CD4-positive, alpha-beta memory T cell (primary cell): ENCODE data around the gene MOB3B. TPM values are rescaled to one million over a fixed set of nuclear protein-coding genes. Genes with fewer than 3 reads are reported as not detected.

Experiments used
- CTCF ChIA-PET: fragments of 350-600 bp; sonication (Branson Sonifier 250); formaldehyde crosslinking; loops from one replicate; lab custom pipeline; 2021; ENCODE audit warnings: inconsistent platforms; ENCODE audit not compliant: partially characterized antibody; lab: Charles Lee
- POLR2A ChIA-PET: fragments of 350-600 bp; sonication (Branson Sonifier 250); formaldehyde crosslinking; loops from one replicate; lab custom pipeline; 2021; ENCODE audit not compliant: partially characterized antibody; lab: Charles Lee
- DNase-seq, 5 donors: peaks; one replicate each; pipeline versions ENCODE4 v3.0.0 to v3.0.0-alpha.2; 2020 to 2022; ENCODE audit warnings: mixed read lengths in 1 of 5
- H3K27ac ChIP-seq: one replicate; pipeline ENCODE4 v1.7.0; 2013; ENCODE audit warnings: low read depth, low read length
- H3K27me3 ChIP-seq: 2 replicates; pipeline ENCODE4 v1.7.0; 2013; ENCODE audit warnings: mild to moderate bottlenecking, low read length, moderate library complexity; ENCODE audit not compliant: insufficient read depth
- H3K36me3 ChIP-seq: 2 replicates; pipeline ENCODE4 v1.7.0; 2013; ENCODE audit warnings: mild to moderate bottlenecking, low read length, moderate library complexity; ENCODE audit not compliant: insufficient read depth
- H3K4me1 ChIP-seq: 2 replicates; pipeline ENCODE4 v1.7.0; 2013; ENCODE audit warnings: mild to moderate bottlenecking, low read length, moderate library complexity; ENCODE audit not compliant: insufficient read depth
- H3K4me3 ChIP-seq, 2 donors: one replicate each; pipeline ENCODE4 v1.7.0; 2013; ENCODE audit warnings: low read length in 2 of 2, mild to moderate bottlenecking in 1 of 2
- H3K9me3 ChIP-seq, 2 donors: one replicate each; pipeline ENCODE4 v1.7.0; 2013; ENCODE audit warnings: low read length in 2 of 2, control low read depth in 1 of 2; ENCODE audit not compliant: control insufficient read depth in 1 of 2
- H3K27ac Mint-ChIP-seq, 7 donors: one replicate each; pipeline ENCODE4 v1.8.0; 2020 to 2021; ENCODE audit warnings: mixed read lengths in 7 of 7, mild to moderate bottlenecking in 6 of 7, inconsistent platforms in 3 of 7, moderate library complexity in 3 of 7
- H3K27me3 Mint-ChIP-seq, 2 donors: one replicate each; pipeline ENCODE4 v1.8.0; 2020 to 2021; ENCODE audit warnings: mixed read lengths in 2 of 2
- H3K36me3 Mint-ChIP-seq, 2 donors: one replicate each; pipeline ENCODE4 v1.8.0; 2020 to 2021; ENCODE audit warnings: mixed read lengths in 2 of 2, inconsistent platforms in 1 of 2, mild to moderate bottlenecking in 1 of 2
- H3K4me1 Mint-ChIP-seq, 4 donors: one replicate each; pipeline ENCODE4 v1.8.0; 2020 to 2021; ENCODE audit warnings: mixed read lengths in 4 of 4, mild to moderate bottlenecking in 1 of 4
- H3K4me3 Mint-ChIP-seq, 8 donors: one replicate each; pipeline ENCODE4 v1.8.0; 2020 to 2021; ENCODE audit warnings: mixed read lengths in 8 of 8, mild to moderate bottlenecking in 7 of 8, moderate library complexity in 6 of 8, inconsistent platforms in 3 of 8
- H3K9me3 Mint-ChIP-seq, 8 donors: one replicate each; pipeline ENCODE4 v1.8.0; 2020 to 2021; ENCODE audit warnings: mixed read lengths in 8 of 8, mild to moderate bottlenecking in 5 of 8, inconsistent platforms in 3 of 8, moderate library complexity in 1 of 8
- intact Hi-C: fragments of 100-400 bp; cut with micrococcal nuclease; formaldehyde crosslinking; loops from one replicate; pipeline ENCODE4 v1.15.1; 2023
- polyA plus RNA-seq, 2 donors: library from polyadenylated mRNA; unstranded; fragments of 300-500 nt; fragmentation: Illumina TruSeq; gene quantifications; one replicate each; pipeline ENCODE4 v1.2.3, GENCODE V29; 2021
- total RNA-seq, 2 experiments: library from RNA; stranded (reverse); gene quantifications; one replicate each; pipeline ENCODE4 v1.2.3, GENCODE V29; 2021

MOB3B gene
- total and polyA plus RNA-seq, 4 experiments from 2014 or later, result 0.05 to 0.64 (median 0.34) TPM

DNA sequence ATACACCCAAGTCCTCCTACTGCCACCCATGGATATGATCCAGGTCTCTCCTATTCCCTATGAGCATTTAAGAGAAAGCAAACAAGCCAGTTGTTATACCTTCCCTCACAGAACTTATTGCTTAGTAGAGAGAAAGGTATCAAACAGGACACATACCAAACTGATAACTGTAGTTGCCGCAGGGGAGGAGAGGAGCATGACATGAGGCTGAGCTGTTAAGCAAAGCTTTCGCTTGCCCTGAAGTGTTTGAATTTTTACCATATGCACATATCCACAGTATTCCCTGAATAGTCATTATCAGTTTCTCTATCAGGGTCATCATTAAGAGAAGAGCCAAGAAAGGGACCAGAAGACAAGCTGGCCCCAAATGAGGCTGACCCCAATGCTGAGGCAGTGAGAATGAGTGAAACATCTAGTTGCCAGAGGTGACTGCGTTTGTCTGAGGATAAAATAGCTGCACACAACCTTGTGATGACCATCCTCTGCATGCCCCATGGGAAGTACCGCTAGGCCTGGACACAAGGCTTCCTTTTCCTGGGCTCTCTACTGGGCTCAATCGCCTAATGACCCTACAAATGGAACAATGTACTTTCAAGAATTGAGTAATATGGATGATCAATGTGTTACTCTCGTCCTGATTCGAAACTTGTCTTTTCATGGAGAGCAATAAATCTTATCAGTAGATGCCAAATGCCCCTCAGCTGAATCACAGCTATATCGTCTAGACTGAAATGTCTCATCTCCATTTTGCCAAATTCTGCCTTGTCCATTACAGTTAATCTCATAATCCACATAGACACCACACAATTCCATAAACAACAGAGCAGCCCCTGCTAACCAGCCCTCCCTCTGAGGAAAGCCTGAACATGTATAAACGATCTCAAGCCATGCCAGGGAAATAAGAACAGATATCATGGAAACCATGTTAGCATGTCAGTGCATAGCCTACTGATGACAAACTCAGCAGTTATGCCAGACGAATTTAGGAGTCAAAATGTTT, 9.8 kb downstream of the MOB3B start:
- no peak overlapping the region for H3K27ac ChIP-seq
- no peak overlapping the region for H3K27ac Mint-ChIP-seq
- H3K9me3 Mint-ChIP-seq, result no peaks in the 10 kb centered on the region
- H3K9me3 ChIP-seq, result no peaks in the 10 kb centered on the region
- H3K4me3 Mint-ChIP-seq, result no peak overlapping the region
- no peaks in the 10 kb centered on the region for H3K27me3 ChIP-seq
- H3K4me1 ChIP-seq, result no peaks in the 10 kb centered on the region
- H3K4me1 Mint-ChIP-seq, result no peaks in the 10 kb centered on the region
- DNase-seq, result no peak
- intact Hi-C loops, result no loop called here
- ChIA-PET CTCF (interaction anchor here (0.6 kb wide), 1 partner anchor 11 kb away, joined by 3 read pairs; no protein-coding TSS in a partner anchor), POLR2A (interaction anchor here (0.5 kb wide), 1 partner anchor 526 kb away, joined by 3 read pairs; no protein-coding TSS in a partner anchor)
- H3K27me3 Mint-ChIP-seq, result no peaks in the 10 kb centered on the region
- no peaks in the 10 kb centered on the region for H3K36me3 ChIP-seq
- H3K36me3 Mint-ChIP-seq, result peaks cover 0 to 7% of the 10 kb centered on the region in 2 donors
- no peak overlapping the region for H3K4me3 ChIP-seq

DNA sequence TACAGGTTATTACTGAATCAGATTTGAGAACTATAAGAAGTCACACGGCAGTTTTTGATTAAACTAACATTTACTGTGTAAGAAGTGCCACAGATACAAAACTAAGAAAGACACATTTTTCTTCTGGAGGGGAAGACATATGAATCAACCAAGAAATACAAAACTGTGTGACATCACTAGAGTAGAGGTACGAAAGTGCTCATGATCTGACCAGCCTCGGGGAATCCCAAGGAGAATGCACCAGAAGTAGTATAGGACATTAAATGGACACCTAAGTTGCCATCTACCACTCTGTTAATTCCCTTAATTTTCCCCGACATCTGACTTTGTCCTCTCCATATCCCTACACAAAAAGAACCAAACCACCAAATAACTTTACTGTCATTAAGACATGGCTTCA, 10.8 kb downstream of the MOB3B start:
- ChIA-PET POLR2A (no interaction called here), CTCF (interaction anchor here (0.6 kb wide), 1 partner anchor 12 kb away, joined by 3 read pairs; no protein-coding TSS in a partner anchor)
- no peak overlapping the region for H3K4me3 ChIP-seq
- no peaks in the 10 kb centered on the region for H3K9me3 ChIP-seq
- no peaks in the 10 kb centered on the region for H3K4me1 ChIP-seq
- H3K27me3 ChIP-seq, result no peaks in the 10 kb centered on the region
- Mint-ChIP-seq H3K4me1 (no peaks in the 10 kb centered on the region), H3K4me3 (no peak overlapping the region), H3K36me3 (peaks cover 0 to 7% of the 10 kb centered on the region in 2 donors), H3K27me3 (no peaks in the 10 kb centered on the region), H3K27ac (no peak overlapping the region), H3K9me3 (no peaks in the 10 kb centered on the region)
- H3K27ac ChIP-seq, result no peak overlapping the region
- no peaks in the 10 kb centered on the region for H3K36me3 ChIP-seq
- intact Hi-C loops, result no loop called here
- no peak for DNase-seq

DNA sequence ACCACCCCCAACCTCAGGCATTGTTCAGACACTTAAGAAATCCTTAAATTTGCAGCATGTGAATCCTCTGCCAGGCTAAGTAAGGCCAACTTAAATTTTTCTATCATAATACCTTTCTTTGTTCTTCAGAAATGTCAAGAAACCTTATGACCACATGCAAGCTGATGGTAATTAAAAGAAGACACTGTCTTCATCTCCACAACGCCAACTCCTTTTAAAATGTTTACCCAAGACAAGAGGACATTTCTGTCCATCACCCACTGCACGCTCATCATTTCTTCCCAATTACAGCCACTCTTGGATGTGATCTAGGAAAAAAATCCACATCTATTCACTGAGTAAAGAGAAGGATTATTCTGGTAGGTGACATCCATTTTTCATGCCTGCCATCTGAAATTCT, 11.6 kb downstream of the MOB3B start:
- Histone ChIP-seq H3K4me3 (no peak overlapping the region), H3K27me3 (no peaks in the 10 kb centered on the region), H3K9me3 (no peaks in the 10 kb centered on the region), H3K36me3 (no peaks in the 10 kb centered on the region), H3K27ac (no peak overlapping the region), H3K4me1 (no peaks in the 10 kb centered on the region)
- POLR2A ChIA-PET, result no interaction called here
- CTCF ChIA-PET, result no interaction called here
- intact Hi-C loops, result no loop called here
- H3K27ac Mint-ChIP-seq, result no peak overlapping the region
- no peaks in the 10 kb centered on the region for H3K9me3 Mint-ChIP-seq
- no peak for DNase-seq
- no peak overlapping the region for H3K4me3 Mint-ChIP-seq
- H3K4me1 Mint-ChIP-seq, result no peaks in the 10 kb centered on the region
- H3K36me3 Mint-ChIP-seq, result peaks cover 0 to 7% of the 10 kb centered on the region in 2 donors
- no peaks in the 10 kb centered on the region for H3K27me3 Mint-ChIP-seq

DNA sequence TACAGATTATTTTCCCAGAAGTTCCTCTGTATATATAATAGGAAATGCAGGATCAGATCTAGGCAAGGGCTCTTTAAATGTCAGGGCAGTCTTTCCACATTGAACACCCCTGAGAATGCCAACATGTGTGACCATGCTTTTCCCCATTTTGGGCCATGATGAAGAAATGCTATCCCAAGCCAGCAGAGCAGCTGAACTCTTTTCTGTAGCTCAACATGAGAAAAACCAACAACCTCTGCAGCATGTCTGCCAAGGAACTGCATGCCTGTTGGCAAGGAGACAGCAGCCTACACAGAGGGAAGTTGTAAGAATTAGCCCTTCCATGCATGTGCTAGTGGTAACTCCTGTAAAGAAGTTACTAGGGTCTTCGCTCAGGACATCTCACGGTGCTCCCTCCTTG, 15.1 kb downstream of the MOB3B start:
- CTCF ChIA-PET, result interaction anchor here (1.7 kb wide), 1 partner anchor 15 kb away, joined by 7 read pairs; the partner anchor contains the start of gene MOB3B
- Histone ChIP-seq H3K27ac (no peak overlapping the region), H3K9me3 (no peaks in the 10 kb centered on the region), H3K4me1 (no peaks in the 10 kb centered on the region), H3K36me3 (no peaks in the 10 kb centered on the region), H3K27me3 (no peaks in the 10 kb centered on the region), H3K4me3 (no peak overlapping the region)
- DNase-seq, result no peak
- intact Hi-C loops, result no loop called here
- no peaks in the 10 kb centered on the region for H3K9me3 Mint-ChIP-seq
- H3K27me3 Mint-ChIP-seq, result peaks cover 0 to 1% of the 10 kb centered on the region in 2 donors
- no peak overlapping the region for H3K27ac Mint-ChIP-seq
- H3K4me1 Mint-ChIP-seq, result no peaks in the 10 kb centered on the region
- no peak overlapping the region for H3K4me3 Mint-ChIP-seq
- peaks cover 0 to 7% of the 10 kb centered on the region in 2 donors for H3K36me3 Mint-ChIP-seq
- POLR2A ChIA-PET, result no interaction called here

DNA sequence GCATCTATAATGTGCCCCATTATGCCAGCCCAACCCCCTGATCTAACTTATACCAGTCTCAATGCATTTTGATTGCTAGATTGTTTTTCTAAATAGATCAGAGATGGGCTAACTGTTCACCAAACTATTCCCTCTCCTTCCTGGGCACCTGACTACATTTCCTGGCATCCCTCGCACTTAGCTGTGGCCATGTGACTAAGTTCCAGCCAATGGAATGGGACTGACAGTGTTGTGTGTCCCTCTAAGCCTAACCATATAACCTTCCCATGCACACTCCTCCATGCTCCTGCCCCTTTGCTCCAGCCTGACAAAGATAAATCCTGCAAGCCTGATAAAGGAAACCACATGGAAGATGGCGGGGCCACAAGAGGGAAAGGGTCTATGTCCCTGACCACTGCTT, 17.8 kb downstream of the MOB3B start:
- Histone ChIP-seq H3K27me3 (no peaks in the 10 kb centered on the region), H3K4me1 (no peaks in the 10 kb centered on the region), H3K27ac (no peak overlapping the region), H3K36me3 (no peaks in the 10 kb centered on the region), H3K4me3 (no peak overlapping the region), H3K9me3 (no peaks in the 10 kb centered on the region)
- peaks cover 0 to 3% of the 10 kb centered on the region in 2 donors for H3K36me3 Mint-ChIP-seq
- no peaks in the 10 kb centered on the region for H3K9me3 Mint-ChIP-seq
- ChIA-PET POLR2A (no interaction called here), CTCF (no interaction called here)
- intact Hi-C loops, result no loop called here
- H3K27me3 Mint-ChIP-seq, result peaks cover 0 to 6% of the 10 kb centered on the region in 2 donors
- no peak overlapping the region for H3K27ac Mint-ChIP-seq
- H3K4me1 Mint-ChIP-seq, result no peaks in the 10 kb centered on the region
- no peak for DNase-seq
- no peak overlapping the region for H3K4me3 Mint-ChIP-seq

DNA sequence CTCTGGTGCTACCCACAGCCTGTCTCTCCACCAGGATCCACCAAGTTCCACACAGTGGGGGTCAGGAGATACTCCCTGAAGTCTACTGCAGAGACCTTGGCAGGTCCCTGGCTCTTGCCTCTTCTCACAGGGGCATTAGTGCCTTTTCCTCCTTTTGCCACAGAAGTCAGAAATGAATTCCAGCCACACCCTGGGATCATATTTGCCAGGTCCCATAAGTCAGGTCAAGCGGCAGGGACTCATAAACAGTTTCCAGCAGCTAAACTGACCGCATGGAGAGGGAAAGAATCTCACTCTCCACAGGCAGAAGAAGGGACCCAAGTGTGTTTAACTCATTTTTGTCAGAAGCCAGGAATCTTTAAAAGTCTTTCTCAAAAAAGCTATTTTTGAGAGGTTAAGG, 18.8 kb downstream of the MOB3B start:
- Histone ChIP-seq H3K27me3 (no peaks in the 10 kb centered on the region), H3K9me3 (no peaks in the 10 kb centered on the region), H3K36me3 (no peaks in the 10 kb centered on the region), H3K4me1 (no peaks in the 10 kb centered on the region), H3K4me3 (no peak overlapping the region), H3K27ac (no peak overlapping the region)
- H3K36me3 Mint-ChIP-seq, result peaks cover 0 to 2% of the 10 kb centered on the region in 2 donors
- CTCF ChIA-PET, result no interaction called here
- H3K4me3 Mint-ChIP-seq, result no peak overlapping the region
- peaks cover 0 to 6% of the 10 kb centered on the region in 2 donors for H3K27me3 Mint-ChIP-seq
- no peak for DNase-seq
- H3K27ac Mint-ChIP-seq, result no peak overlapping the region
- H3K4me1 Mint-ChIP-seq, result no peaks in the 10 kb centered on the region
- POLR2A ChIA-PET, result no interaction called here
- H3K9me3 Mint-ChIP-seq, result no peaks in the 10 kb centered on the region
- intact Hi-C loops, result no loop called here

DNA sequence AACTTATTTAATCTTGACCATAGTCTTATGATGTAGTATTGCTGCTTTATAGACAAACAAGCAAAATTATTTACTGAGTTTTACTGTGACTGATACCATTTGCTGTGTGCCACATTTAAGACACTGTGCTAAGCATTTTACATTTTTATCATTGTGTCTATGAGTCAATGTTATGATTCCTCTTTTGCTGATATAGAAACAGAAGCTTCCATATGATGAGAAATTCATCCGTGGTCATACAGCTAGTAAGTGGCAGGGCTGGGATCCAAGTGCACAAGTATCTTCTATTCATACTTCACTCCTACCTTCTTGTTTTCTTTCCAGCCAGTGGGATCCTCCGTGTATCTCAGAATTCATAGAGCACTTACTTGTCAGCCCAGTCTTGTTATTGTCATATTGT, 22.6 kb downstream of the MOB3B start:
- no peaks in the 10 kb centered on the region for H3K36me3 Mint-ChIP-seq
- Histone ChIP-seq H3K27me3 (no peaks in the 10 kb centered on the region), H3K36me3 (no peaks in the 10 kb centered on the region), H3K4me1 (no peaks in the 10 kb centered on the region), H3K9me3 (no peaks in the 10 kb centered on the region), H3K4me3 (no peak overlapping the region), H3K27ac (no peak overlapping the region)
- H3K27me3 Mint-ChIP-seq, result peaks cover 0 to 6% of the 10 kb centered on the region in 2 donors
- ChIA-PET POLR2A (no interaction called here), CTCF (no interaction called here)
- H3K4me3 Mint-ChIP-seq, result no peak overlapping the region
- no peaks in the 10 kb centered on the region for H3K4me1 Mint-ChIP-seq
- intact Hi-C loops, result no loop called here
- H3K27ac Mint-ChIP-seq, result no peak overlapping the region
- H3K9me3 Mint-ChIP-seq, result no peaks in the 10 kb centered on the region
- DNase-seq, result no peak
